Astrocyte of the spinal cord (primary cell): Measurements from ENCODE around the gene APC2.
"Not testable (repeated sequence)": the region's sequence is repeated elsewhere in the genome, so short reads cannot be mapped to it uniquely, and the experiment has no call there.

Source experiments
- DNase-seq: peaks from one replicate; pipeline ENCODE4 v3.0.0; 2011; ENCODE audit warnings: low read depth, low spot score
- H3K4me3 ChIP-seq: 2 replicates; pipeline ENCODE4 v1.5.1; 2011; ENCODE audit warnings: low read depth, mild to moderate bottlenecking, low read length, moderate library complexity
- CTCF ChIP-seq: IDR thresholded peaks from 2 replicates; pipeline ENCODE4 v1.5.1; 2012; ENCODE audit warnings: low read depth, mild to moderate bottlenecking, low read length, inconsistent platforms
- in situ Hi-C: cut with HindIII; loops from 2 replicates; pipeline ENCODE4 v1.10.0; 2017; ENCODE audit warnings: low sequenced_read_pairs

APC2 gene

GRCh38 chr19:1417681-1418495 is 32.0 kb upstream of the APC2 start:
- no peak for TF ChIP-seq CTCF
- in situ Hi-C loops = no loop called here
- no peak for DNase-seq
- H3K4me3 ChIP-seq = no peak overlapping the region

GRCh38 chr19:1418496-1418775 is 31.5 kb upstream of the APC2 start:
- DNase-seq = no peak
- in situ Hi-C loops = no loop called here
- H3K4me3 ChIP-seq = no peak overlapping the region
- no peak for TF ChIP-seq CTCF

GRCh38 chr19:1418951-1419738 is 30.8 kb upstream of the APC2 start:
- in situ Hi-C loops = no loop called here
- H3K4me3 ChIP-seq = no peak overlapping the region
- no peak for DNase-seq
- no peak for TF ChIP-seq CTCF

- H3K4me3 ChIP-seq, in situ Hi-C loops, DNase-seq: not testable (repeated sequence)
Measured at GRCh38 chr19:1420085-1420484, 29.8 kb upstream of the APC2 start.

- in situ Hi-C loops = no loop called here
- H3K4me3 ChIP-seq = no peak overlapping the region
- DNase-seq = no peak
- TF ChIP-seq CTCF = no peak
Measured at GRCh38 chr19:1420590-1420989, 29.3 kb upstream of the APC2 start.

- no peak for TF ChIP-seq CTCF
- DNase-seq = no peak
- no peak overlapping the region for H3K4me3 ChIP-seq
- in situ Hi-C loops = no loop called here
Measured at GRCh38 chr19:1421218-1421957, 28.5 kb upstream of the APC2 start.

- in situ Hi-C loops = no loop called here
- TF ChIP-seq CTCF = no peak
- no peak overlapping the region for H3K4me3 ChIP-seq
- DNase-seq = no peak
Measured at GRCh38 chr19:1421958-1422305, 28.0 kb upstream of the APC2 start.
